Measurements from ENCODE around the gene DAPK1.

DNA sequence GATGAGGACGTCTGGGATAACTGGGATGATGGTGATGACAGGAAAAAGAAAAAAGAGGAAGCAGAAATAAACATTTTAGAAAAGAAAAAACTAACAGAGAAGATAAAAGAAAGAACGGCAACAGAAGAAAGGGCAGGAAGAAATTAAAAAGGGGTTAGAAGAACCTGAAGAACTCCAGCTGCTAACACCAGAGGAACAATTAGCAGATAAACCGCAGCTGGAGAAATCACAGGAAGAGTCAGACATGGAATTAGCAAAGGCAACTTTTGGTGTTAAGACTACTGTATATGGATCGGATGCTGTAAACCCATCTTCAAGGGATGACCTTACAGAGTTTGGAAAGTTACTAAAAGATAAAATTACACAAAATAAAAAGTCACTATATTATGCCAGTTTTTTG is 243.7 kb downstream of the DAPK1 start:
- TF ChIP-seq EZH2 (IDR thresholded peaks at IDR 0.05; ENCODE audit: borderline replicate concordance, low read length) = no peak
- TF ChIP-seq, protein P1, sequence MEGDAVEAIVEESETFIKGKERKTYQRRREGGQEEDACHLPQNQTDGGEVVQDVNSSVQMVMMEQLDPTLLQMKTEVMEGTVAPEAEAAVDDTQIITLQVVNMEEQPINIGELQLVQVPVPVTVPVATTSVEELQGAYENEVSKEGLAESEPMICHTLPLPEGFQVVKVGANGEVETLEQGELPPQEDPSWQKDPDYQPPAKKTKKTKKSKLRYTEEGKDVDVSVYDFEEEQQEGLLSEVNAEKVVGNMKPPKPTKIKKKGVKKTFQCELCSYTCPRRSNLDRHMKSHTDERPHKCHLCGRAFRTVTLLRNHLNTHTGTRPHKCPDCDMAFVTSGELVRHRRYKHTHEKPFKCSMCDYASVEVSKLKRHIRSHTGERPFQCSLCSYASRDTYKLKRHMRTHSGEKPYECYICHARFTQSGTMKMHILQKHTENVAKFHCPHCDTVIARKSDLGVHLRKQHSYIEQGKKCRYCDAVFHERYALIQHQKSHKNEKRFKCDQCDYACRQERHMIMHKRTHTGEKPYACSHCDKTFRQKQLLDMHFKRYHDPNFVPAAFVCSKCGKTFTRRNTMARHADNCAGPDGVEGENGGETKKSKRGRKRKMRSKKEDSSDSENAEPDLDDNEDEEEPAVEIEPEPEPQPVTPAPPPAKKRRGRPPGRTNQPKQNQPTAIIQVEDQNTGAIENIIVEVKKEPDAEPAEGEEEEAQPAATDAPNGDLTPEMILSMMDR (conservative IDR thresholded peaks at IDR 0.05 in 1 of 2, IDR thresholded peaks at IDR 0.05 in 1 of 2; ENCODE audit: extremely low read depth in 1 of 2, insufficient read depth in 1 of 2, low read depth in 1 of 2, low read length in 2 of 2) = no peak
